IMR-90 (cell line): Measurements from ENCODE around the gene PRKAR1B. TPM values are rescaled to one million over a fixed set of nuclear protein-coding genes. Genes with fewer than 3 reads are reported as not detected.

Experiments
- ATAC-seq: fragments of 200-7000 bp; cut with Tn5 transposase; 2 replicates; pipeline ENCODE4 v1.9.1; 2020; ENCODE audit warnings: low read depth, mild to moderate bottlenecking, moderate library complexity
- BruUV-seq: library from RNA; stranded (reverse); fragments of 400-500 nt; replicated peaks from 2 replicates; lab custom pipeline; 2021; lab: Mats Ljungman, UMichigan
- CTCF ChIA-PET: fragments of 300-600 bp; formaldehyde crosslinking; extraction: SDS; loops from one replicate; lab custom pipeline; 2021; ENCODE audit warnings: antibody characterized with exemption; lab: Yijun Ruan, JAX
- POLR2A ChIA-PET: fragments of 300-600 bp; sonication (Branson Sonifier 250); formaldehyde crosslinking; loops from one replicate; lab custom pipeline; 2022; ENCODE audit warnings: antibody characterized with exemption; ENCODE audit not compliant: unreplicated experiment; lab: Charles Lee
- DNase-seq: peaks from one replicate; pipeline ENCODE4 v3.0.0; 2013
- H2AFZ ChIP-seq: replicated peaks from 2 replicates; pipeline ENCODE3; 2013; ENCODE audit warnings: low read length, mild to moderate bottlenecking; ENCODE audit not compliant: poor library complexity
- H2AK5ac ChIP-seq: 2 replicates; pipeline ENCODE4 v1.6.1; 2013; ENCODE audit warnings: low read depth, low read length, inconsistent platforms
- H2AK9ac ChIP-seq: replicated peaks from 2 replicates; pipeline ENCODE3; 2013; ENCODE audit warnings: mild to moderate bottlenecking, low read depth, low read length, moderate library complexity; ENCODE audit not compliant: poor library complexity
- H2BK120ac ChIP-seq: 2 replicates; pipeline ENCODE4 v1.6.1; 2013; ENCODE audit warnings: low read depth, low read length, inconsistent platforms
- H2BK15ac ChIP-seq: 3 replicates; pipeline ENCODE4 v1.6.1; 2013; ENCODE audit warnings: low read depth, low read length, inconsistent platforms
- H2BK20ac ChIP-seq: 2 replicates; pipeline ENCODE4 v1.6.1; 2013; ENCODE audit warnings: low read depth, mild to moderate bottlenecking, inconsistent platforms, low read length, moderate library complexity
- H2BK5ac ChIP-seq: 2 replicates; pipeline ENCODE4 v1.6.1; 2013; ENCODE audit warnings: mild to moderate bottlenecking, low read depth, low read length, inconsistent platforms; ENCODE audit not compliant: poor library complexity, severe bottlenecking
- H3K14ac ChIP-seq: replicated peaks from 2 replicates; pipeline ENCODE4 v1.6.1; 2013; ENCODE audit warnings: low read depth, low read length, inconsistent platforms
- H3K18ac ChIP-seq: 2 replicates; pipeline ENCODE4 v1.6.1; 2013; ENCODE audit warnings: low read depth, low read length, control low read depth
- H3K23ac ChIP-seq: 2 replicates; pipeline ENCODE4 v1.6.1; 2013; ENCODE audit warnings: low read depth, low read length, inconsistent platforms
- H3K27ac ChIP-seq: 2 replicates; pipeline ENCODE4 v1.5.1; 2013; ENCODE audit warnings: mild to moderate bottlenecking, control low read depth, low read length; ENCODE audit not compliant: insufficient read depth
- H3K27me3 ChIP-seq: 2 replicates; pipeline ENCODE4 v1.6.1; 2013; ENCODE audit warnings: low read length; ENCODE audit not compliant: control insufficient read depth, insufficient read depth
- H3K36me3 ChIP-seq: 2 replicates; pipeline ENCODE4 v1.6.1; 2013; ENCODE audit warnings: low read length, mixed read lengths; ENCODE audit not compliant: control insufficient read depth, insufficient read depth
- H3K4ac ChIP-seq: 2 replicates; pipeline ENCODE4 v1.6.1; 2013; ENCODE audit warnings: low read depth, low read length, inconsistent platforms
- H3K4me1 ChIP-seq: 2 replicates; pipeline ENCODE4 v1.6.1; 2013; ENCODE audit warnings: low read length, mixed read lengths; ENCODE audit not compliant: control insufficient read depth, insufficient read depth
- H3K4me2 ChIP-seq: 2 replicates; pipeline ENCODE4 v1.6.1; 2013; ENCODE audit warnings: low read depth, mild to moderate bottlenecking, control low read depth, low read length, moderate library complexity
- H3K4me3 ChIP-seq: 2 replicates; pipeline ENCODE4 v1.5.1; 2013; ENCODE audit warnings: low read depth, mild to moderate bottlenecking, control low read depth, low read length, moderate library complexity; ENCODE audit not compliant: insufficient read depth
- H3K56ac ChIP-seq: 2 replicates; pipeline ENCODE4 v1.6.1; 2013; ENCODE audit warnings: low read length, inconsistent platforms; ENCODE audit not compliant: insufficient read depth; ENCODE audit errors: extremely low read depth
- H3K79me1 ChIP-seq, 2 experiments: 2 replicates each; pipeline ENCODE4 v1.6.1; 2013; ENCODE audit warnings: low read length in 2 of 2, inconsistent platforms in 1 of 2, low read depth in 1 of 2
- H3K9ac ChIP-seq: 2 replicates; pipeline ENCODE4 v1.6.1; 2013; ENCODE audit warnings: low read depth, low read length, control low read depth
- H3K9me1 ChIP-seq: 2 replicates; pipeline ENCODE4 v1.6.1; 2013; ENCODE audit warnings: low read length, inconsistent platforms; ENCODE audit not compliant: insufficient read depth
- H3K9me3 ChIP-seq: 2 replicates; pipeline ENCODE4 v1.6.1; 2013; ENCODE audit warnings: low read length; ENCODE audit not compliant: control insufficient read depth, insufficient read depth
- H4K20me1 ChIP-seq: 2 replicates; pipeline ENCODE4 v1.6.1; 2013; ENCODE audit warnings: low read length, inconsistent platforms; ENCODE audit not compliant: insufficient read depth
- H4K5ac ChIP-seq: 2 replicates; pipeline ENCODE4 v1.6.1; 2013; ENCODE audit warnings: mild to moderate bottlenecking, low read depth, low read length, control low read depth
- H4K8ac ChIP-seq, 2 experiments: 2 replicates each; pipeline ENCODE4 v1.6.1; 2013; ENCODE audit warnings: low read depth in 2 of 2, low read length in 2 of 2, control low read depth in 1 of 2, inconsistent platforms in 1 of 2
- H4K91ac ChIP-seq: 2 replicates; pipeline ENCODE4 v1.6.1; 2013; ENCODE audit warnings: low read depth, low read length, inconsistent platforms; ENCODE audit not compliant: insufficient read depth
- BHLHE40 ChIP-seq: fragments of 150-350 bp; IDR thresholded peaks from 2 replicates; pipeline ENCODE4 v1.6.1; 2016; ENCODE audit warnings: mild to moderate bottlenecking, low read depth, low read length
- CEBPB ChIP-seq: IDR thresholded peaks from 2 replicates; pipeline ENCODE4 v1.6.1; 2012; ENCODE audit warnings: low read depth, low read length, improper control_type of control experiment
- CHD1 ChIP-seq: IDR thresholded peaks from 2 replicates; pipeline ENCODE4 v1.6.1; 2012; ENCODE audit warnings: low read depth, low read length, improper control_type of control experiment
- CTCF ChIP-seq: conservative IDR thresholded peaks from 2 replicates; pipeline ENCODE4 v1.5.1; 2012; ENCODE audit warnings: mild to moderate bottlenecking, low read depth, low read length, improper control_type of control experiment
- ELK1 ChIP-seq: fragments of 150-350 bp; IDR thresholded peaks from 2 replicates; pipeline ENCODE4 v1.6.1; 2016; ENCODE audit warnings: low read depth, mild to moderate bottlenecking, low read length, moderate library complexity, borderline replicate concordance
- FOS ChIP-seq: fragments of 150-350 bp; IDR thresholded peaks from 2 replicates; pipeline ENCODE4 v1.6.1; 2016; ENCODE audit warnings: low read depth, low read length
- MAFK ChIP-seq: IDR thresholded peaks from 2 replicates; pipeline ENCODE4 v1.6.1; 2012; ENCODE audit warnings: low read depth, low read length, improper control_type of control experiment
- MAZ ChIP-seq: IDR thresholded peaks from 2 replicates; pipeline ENCODE4 v1.6.1; 2012; ENCODE audit warnings: low read depth, mild to moderate bottlenecking, low read length, improper control_type of control experiment, moderate library complexity, borderline replicate concordance
- MXI1 ChIP-seq: IDR thresholded peaks from 2 replicates; pipeline ENCODE4 v1.6.1; 2012; ENCODE audit warnings: low read depth, mild to moderate bottlenecking, low read length, moderate library complexity, borderline replicate concordance
- NFE2L2 ChIP-seq: fragments of 150-350 bp; IDR thresholded peaks from 2 replicates; pipeline ENCODE4 v1.6.1; 2016; ENCODE audit warnings: low read depth, mild to moderate bottlenecking, low read length
- POLR2A ChIP-seq: IDR thresholded peaks from 2 replicates; pipeline ENCODE4 v1.6.1; 2012; ENCODE audit warnings: mild to moderate bottlenecking, low read depth, low read length
- RAD21 ChIP-seq: IDR thresholded peaks from 2 replicates; pipeline ENCODE4 v1.6.1; 2012; ENCODE audit warnings: low read length, improper control_type of control experiment
- RCOR1 ChIP-seq: IDR thresholded peaks from 2 replicates; pipeline ENCODE4 v1.6.1; 2012; ENCODE audit warnings: mild to moderate bottlenecking, low read length, improper control_type of control experiment; ENCODE audit not compliant: insufficient replicate concordance
- RFX5 ChIP-seq: IDR thresholded peaks from 2 replicates; pipeline ENCODE4 v1.8.0; 2012; ENCODE audit warnings: low read depth, mild to moderate bottlenecking, low read length, moderate library complexity
- SMC3 ChIP-seq: fragments of 150-350 bp; IDR thresholded peaks from 2 replicates; pipeline ENCODE4 v1.6.1; 2016; ENCODE audit warnings: low read depth, mild to moderate bottlenecking, antibody characterized with exemption, low read length, moderate library complexity
- USF2 ChIP-seq: fragments of 150-350 bp; IDR thresholded peaks from 2 replicates; pipeline ENCODE4 v1.6.1; 2017; ENCODE audit warnings: mild to moderate bottlenecking, antibody characterized with exemption, low read length, low read depth
- WGBS, 2 experiments: methylation state at CpG; one replicate each; pipeline versions ENCODE4 v1.1.5 to v1.1.7; 2013; ENCODE audit warnings: missing lambda C conversion rate in 2 of 2; ENCODE audit not compliant: insufficient read length in 1 of 2; ENCODE audit errors: extremely low coverage in 2 of 2; 5-methylcytosine and 5-hydroxymethylcytosine counted together
- dilution Hi-C: fragments of 300-500 bp; cut with HindIII; formaldehyde crosslinking; loops from one replicate; pipeline ENCODE4 v1.14.3; 2018; ENCODE audit warnings: low sequenced_read_pairs; ENCODE audit not compliant: unreplicated experiment
- in situ Hi-C: fragments of 300-500 bp; cut with MboI; formaldehyde crosslinking; loops from 3 replicates; pipeline ENCODE4 v1.14.3; 2019; ENCODE audit warnings: low sequenced_read_pairs, inconsistent platforms, mixed read lengths
- intact Hi-C: fragments of 100-400 bp; cut with micrococcal nuclease; formaldehyde crosslinking; loops from 2 replicates; pipeline ENCODE4 v1.10.0; 2022
- polyA plus RNA-seq, 3 experiments: library from polyadenylated mRNA; depleted of rRNA; stranded (reverse); fragments of >200 nt; gene quantifications; 2 replicates each; pipeline ENCODE4 v1.2.3, GENCODE V29; 2012; ENCODE audit warnings: low replicate concordance in 1 of 3
- total RNA-seq: library from RNA; depleted of rRNA; stranded (reverse); fragments of >200 nt; gene quantifications from 2 replicates; pipeline ENCODE4 v1.2.3, GENCODE V29; 2012

The PRKAR1B gene
- total and polyA plus RNA-seq, 2 of the 4 experiments (the other 2 are of a cell fraction), result 15.2 to 20.2 TPM

GRCh38 chr7:646951-647350 lies 80.1 kb downstream of the PRKAR1B start:
- H4K20me1 ChIP-seq, result no peaks in the 10 kb centered on the region
- no peak overlapping the region for H4K91ac ChIP-seq
- H3K23ac ChIP-seq, result no peak overlapping the region
- H3K36me3 ChIP-seq, result no peaks in the 10 kb centered on the region
- no peak overlapping the region for H2BK20ac ChIP-seq
- no peak overlapping the region for H3K4ac ChIP-seq
- H2BK15ac ChIP-seq, result no peak overlapping the region
- H2BK5ac ChIP-seq, result no peak overlapping the region
- H2AK9ac ChIP-seq, result no peak overlapping the region
- ChIA-PET CTCF (no interaction called here), POLR2A (no interaction called here)
- H4K8ac ChIP-seq, result no peak overlapping the region
- no TSS peak for BruUV-seq
- H3K79me1 ChIP-seq, result no peaks in the 10 kb centered on the region
- H3K27me3 ChIP-seq, result no peaks in the 10 kb centered on the region
- no peak overlapping the region for H3K4me3 ChIP-seq
- no peak overlapping the region for H3K56ac ChIP-seq
- DNase-seq (no peak), ATAC-seq (no peak)
- H2AK5ac ChIP-seq, result no peak overlapping the region
- in situ Hi-C loops (no loop called here), dilution Hi-C loops (no loop called here), intact Hi-C loops (no loop called here)
- H4K5ac ChIP-seq, result no peak overlapping the region
- no peak overlapping the region for H3K14ac ChIP-seq
- no peaks in the 10 kb centered on the region for H3K4me1 ChIP-seq
- 87% methylated on average over 4 of the region's 11 CpGs; no CpG with 5 or more reads in 1 of the 2 experiments for WGBS, 2 experiments
- H2BK120ac ChIP-seq, result no peak overlapping the region
- H3K18ac ChIP-seq, result no peak overlapping the region
- no peak overlapping the region for H3K9ac ChIP-seq
- H2AFZ ChIP-seq, result no peak overlapping the region
- peaks cover 10% of the 10 kb centered on the region; the same call in 1 of the 2 replicates for H3K9me3 ChIP-seq
- no peak overlapping the region for H3K4me2 ChIP-seq
- H3K9me1 ChIP-seq, result no peaks in the 10 kb centered on the region
- no peak for TF ChIP-seq CHD1
- TF ChIP-seq POLR2A, result no peak
- no peak for TF ChIP-seq RFX5
- no peak for TF ChIP-seq RCOR1
- TF ChIP-seq MAZ, result no peak
- TF ChIP-seq FOS, result no peak
- TF ChIP-seq RAD21, result no peak
- no peak for TF ChIP-seq ELK1
- TF ChIP-seq USF2, result no peak
- TF ChIP-seq MXI1, result no peak
- TF ChIP-seq NFE2L2, result no peak
- TF ChIP-seq CEBPB, result no peak
- no peak for TF ChIP-seq MAFK
- TF ChIP-seq BHLHE40, result no peak
- TF ChIP-seq SMC3, result no peak
- TF ChIP-seq CTCF, result no peak
- H3K27ac ChIP-seq, result no peak overlapping the region
